Measurements from ENCODE around the gene CADM1.

The CADM1 gene

GRCh38 chr11:115521825-115522224, 17.6 kb upstream of the CADM1 start:
- no peak overlapping the region for H3K4me3 ChIP-seq (ENCODE audit: low read depth, low read length)
- TF ChIP-seq, protein P1, sequence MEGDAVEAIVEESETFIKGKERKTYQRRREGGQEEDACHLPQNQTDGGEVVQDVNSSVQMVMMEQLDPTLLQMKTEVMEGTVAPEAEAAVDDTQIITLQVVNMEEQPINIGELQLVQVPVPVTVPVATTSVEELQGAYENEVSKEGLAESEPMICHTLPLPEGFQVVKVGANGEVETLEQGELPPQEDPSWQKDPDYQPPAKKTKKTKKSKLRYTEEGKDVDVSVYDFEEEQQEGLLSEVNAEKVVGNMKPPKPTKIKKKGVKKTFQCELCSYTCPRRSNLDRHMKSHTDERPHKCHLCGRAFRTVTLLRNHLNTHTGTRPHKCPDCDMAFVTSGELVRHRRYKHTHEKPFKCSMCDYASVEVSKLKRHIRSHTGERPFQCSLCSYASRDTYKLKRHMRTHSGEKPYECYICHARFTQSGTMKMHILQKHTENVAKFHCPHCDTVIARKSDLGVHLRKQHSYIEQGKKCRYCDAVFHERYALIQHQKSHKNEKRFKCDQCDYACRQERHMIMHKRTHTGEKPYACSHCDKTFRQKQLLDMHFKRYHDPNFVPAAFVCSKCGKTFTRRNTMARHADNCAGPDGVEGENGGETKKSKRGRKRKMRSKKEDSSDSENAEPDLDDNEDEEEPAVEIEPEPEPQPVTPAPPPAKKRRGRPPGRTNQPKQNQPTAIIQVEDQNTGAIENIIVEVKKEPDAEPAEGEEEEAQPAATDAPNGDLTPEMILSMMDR (IDR thresholded peaks at IDR 0.05; ENCODE audit: low read depth, low read length, missing control alignments), result no peak
- in situ Hi-C loops (cut with HindIII; ENCODE audit: low sequenced_read_pairs), result no loop called here
- DNase-seq (ENCODE audit: low read depth), result no peak

DNA sequence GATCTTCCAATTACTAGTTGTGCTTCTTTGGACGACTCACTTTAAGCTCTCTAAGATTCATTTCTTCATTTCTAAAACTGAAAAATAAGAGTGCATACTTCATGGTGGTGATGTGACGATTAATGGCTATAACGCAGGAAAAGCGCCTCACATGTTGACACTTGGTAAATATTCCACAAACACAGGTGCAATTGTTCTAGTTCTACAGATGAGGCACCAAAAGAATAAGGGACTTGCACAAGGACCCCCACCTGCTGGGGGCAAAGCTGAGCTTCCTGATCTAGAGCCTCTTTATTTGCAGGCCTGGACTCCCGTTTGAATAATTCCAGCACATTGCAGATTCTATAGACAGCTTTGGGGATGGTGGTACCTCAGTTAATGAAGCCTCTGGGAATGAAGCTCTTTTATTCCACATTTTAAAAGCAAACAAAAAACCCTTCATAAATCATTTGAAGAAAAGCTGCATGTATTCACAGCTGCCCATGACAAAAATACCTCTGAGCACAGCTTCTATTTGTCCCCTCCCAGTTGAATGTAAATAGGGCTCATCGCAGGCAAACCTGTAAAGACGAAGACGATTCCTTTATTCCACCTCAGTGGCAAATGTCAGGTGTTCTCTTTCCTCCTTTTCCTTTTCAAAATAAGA, 14.9 kb upstream of the CADM1 start:
- H3K4me3 ChIP-seq (ENCODE audit: low read depth, low read length), result no peak overlapping the region
- TF ChIP-seq, protein P1 (IDR thresholded peaks at IDR 0.05; ENCODE audit: low read depth, low read length, missing control alignments), result no peak
- no peak for DNase-seq (ENCODE audit: low read depth)
- in situ Hi-C loops (cut with HindIII; ENCODE audit: low sequenced_read_pairs), result no loop called here

DNA sequence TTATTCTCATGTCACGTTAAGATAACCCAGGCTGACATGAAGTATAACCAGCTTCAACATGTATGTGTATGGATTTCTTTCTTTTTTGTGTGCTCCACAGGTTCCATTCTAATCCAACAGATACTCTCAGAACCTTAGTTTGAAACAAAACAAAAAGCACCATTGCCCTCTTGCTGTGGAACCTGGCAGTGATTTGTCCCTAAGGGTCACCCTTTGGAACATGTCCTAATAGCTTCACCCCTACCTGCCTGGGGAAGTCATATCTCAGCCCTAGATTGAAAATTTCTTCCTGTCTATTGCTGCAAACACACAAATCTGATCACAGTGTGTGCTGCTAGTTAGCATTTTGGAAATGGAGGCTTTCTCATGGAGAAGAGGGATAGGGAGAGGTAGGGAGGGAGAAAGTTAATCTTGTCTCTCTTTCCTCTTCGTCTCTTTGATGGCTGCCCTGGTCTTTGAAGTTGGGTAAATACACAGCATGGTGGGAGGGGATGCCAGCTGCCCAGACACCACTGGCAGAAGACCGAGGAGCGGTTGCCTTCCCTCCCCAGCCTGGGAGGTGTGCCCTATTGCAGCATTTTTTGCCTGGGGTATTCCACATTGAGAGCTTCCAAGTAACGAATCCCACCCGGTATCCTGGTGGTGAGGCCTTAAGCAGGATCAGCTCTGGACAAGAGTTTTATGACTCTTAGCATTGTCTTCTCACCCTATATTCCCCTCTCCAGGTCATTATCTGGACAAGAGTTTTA, 11.6 kb upstream of the CADM1 start:
- H3K4me3 ChIP-seq (ENCODE audit: low read depth, low read length), result no peak overlapping the region
- in situ Hi-C loops (cut with HindIII; ENCODE audit: low sequenced_read_pairs), result no loop called here
- no peak for DNase-seq (ENCODE audit: low read depth)
- TF ChIP-seq, protein P1 (IDR thresholded peaks at IDR 0.05; ENCODE audit: low read depth, low read length, missing control alignments), result no peak

- no peak for DNase-seq (ENCODE audit: low read depth)
- in situ Hi-C loops (cut with HindIII; ENCODE audit: low sequenced_read_pairs), result no loop called here
- H3K4me3 ChIP-seq (ENCODE audit: low read depth, low read length), result no peak overlapping the region
- TF ChIP-seq, protein P1 (IDR thresholded peaks at IDR 0.05; ENCODE audit: low read depth, low read length, missing control alignments), result no peak
These were observed 2.9 kb upstream of the CADM1 start for GRCh38 chr11:115506954-115507675.

GRCh38 chr11:115505175-115505574, 960 bp upstream of the CADM1 start:
- in situ Hi-C loops (cut with HindIII; ENCODE audit: low sequenced_read_pairs), result no loop called here
- TF ChIP-seq, protein P1 (IDR thresholded peaks at IDR 0.05; ENCODE audit: low read depth, low read length, missing control alignments), result no peak
- H3K4me3 ChIP-seq (ENCODE audit: low read depth, low read length), result peak overlapping the region; percentile 92

GRCh38 chr11:115503886-115504275, 334 bp downstream of the CADM1 start:
- no peak for DNase-seq (ENCODE audit: low read depth)
- in situ Hi-C loops (cut with HindIII; ENCODE audit: low sequenced_read_pairs), result no loop called here
- TF ChIP-seq, protein P1 (IDR thresholded peaks at IDR 0.05; ENCODE audit: low read depth, low read length, missing control alignments), result no peak
- peak overlapping the region; percentile 92 for H3K4me3 ChIP-seq (ENCODE audit: low read depth, low read length)

More at GRCh38 chr11:115505175-115505574, 960 bp upstream of the CADM1 start:
- no peak for DNase-seq (ENCODE audit: low read depth)

Data from astrocyte of the cerebellum (primary cell).